Cardiac muscle cell (in vitro differentiated cells and primary cell): ENCODE data around the gene SNRPB. TPM values are rescaled to one million over a fixed set of nuclear protein-coding genes. Genes with fewer than 3 reads are reported as not detected.

Experiments used
- DNase-seq, 2 donors: peaks; one replicate each; pipeline versions ENCODE4 v3.0.0 to v3.0.0-alpha.2; 2010 to 2017; ENCODE audit warnings: low read depth in 1 of 2, low spot score in 1 of 2
- H3K27ac ChIP-seq: fragments of 200-600 bp; sonication (generic); 2 replicates; pipeline ENCODE4 v1.5.1; 2016
- H3K27me3 ChIP-seq: fragments of 200-600 bp; sonication (generic); 2 replicates; pipeline ENCODE4 v1.6.0; 2016; ENCODE audit warnings: control low read depth
- H3K36me3 ChIP-seq: fragments of 200-600 bp; sonication (generic); 2 replicates; pipeline ENCODE4 v1.5.1; 2016; ENCODE audit warnings: control low read depth
- H3K4me1 ChIP-seq: fragments of 200-600 bp; sonication (generic); 2 replicates; pipeline ENCODE4 v1.8.1; 2017; ENCODE audit warnings: low read depth, mild to moderate bottlenecking, mixed run types
- H3K4me3 ChIP-seq: fragments of 200-600 bp; sonication (generic); 2 replicates; pipeline ENCODE4 v1.5.1; 2016; ENCODE audit warnings: mild to moderate bottlenecking
- H3K9me3 ChIP-seq: fragments of 200-600 bp; sonication (generic); 2 replicates; pipeline ENCODE4 v1.5.1; 2017; ENCODE audit warnings: low read depth, mild to moderate bottlenecking, control low read depth
- polyA plus RNA-seq: library from polyadenylated mRNA; unstranded; fragments of >200 nt; fragmentation: Nextera tagmentation; extraction: Ambion mirVana; gene quantifications from 2 replicates; pipeline ENCODE4 v1.2.1, GENCODE V29; 2016
- total RNA-seq: library from RNA; depleted of rRNA; stranded (reverse); fragments of >200 nt; gene quantifications from 2 replicates; pipeline ENCODE4 v1.2.3, GENCODE V29; 2016
- TF ChIP-seq, protein P1 (sequence below): IDR thresholded peaks from 2 replicates; pipeline ENCODE4 v1.5.1; 2012; ENCODE audit warnings: low read depth, mild to moderate bottlenecking, low read length

SNRPB gene
- total and polyA plus RNA-seq, 2 experiments from 2014 or later = 187 to 251 TPM

DNA sequence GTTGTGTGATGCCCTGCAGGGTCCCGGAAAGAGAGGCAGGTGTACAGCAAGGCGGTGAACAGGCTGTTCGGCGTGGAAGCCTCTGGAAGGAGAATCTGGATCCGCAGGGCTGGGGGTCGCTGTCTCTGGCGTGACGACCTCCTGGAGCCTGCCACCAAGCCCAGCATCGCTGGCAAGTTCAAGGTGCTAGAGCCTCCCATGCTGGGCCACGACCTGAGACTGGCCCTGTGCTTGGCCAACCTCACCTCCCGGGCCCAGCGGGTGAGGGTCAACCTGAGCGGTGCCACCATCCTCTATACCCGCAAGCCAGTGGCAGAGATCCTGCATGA lies 53.4 kb downstream of the SNRPB start:
- no peak overlapping the region for H3K27ac ChIP-seq
- DNase-seq = no peak
- TF ChIP-seq, protein P1, sequence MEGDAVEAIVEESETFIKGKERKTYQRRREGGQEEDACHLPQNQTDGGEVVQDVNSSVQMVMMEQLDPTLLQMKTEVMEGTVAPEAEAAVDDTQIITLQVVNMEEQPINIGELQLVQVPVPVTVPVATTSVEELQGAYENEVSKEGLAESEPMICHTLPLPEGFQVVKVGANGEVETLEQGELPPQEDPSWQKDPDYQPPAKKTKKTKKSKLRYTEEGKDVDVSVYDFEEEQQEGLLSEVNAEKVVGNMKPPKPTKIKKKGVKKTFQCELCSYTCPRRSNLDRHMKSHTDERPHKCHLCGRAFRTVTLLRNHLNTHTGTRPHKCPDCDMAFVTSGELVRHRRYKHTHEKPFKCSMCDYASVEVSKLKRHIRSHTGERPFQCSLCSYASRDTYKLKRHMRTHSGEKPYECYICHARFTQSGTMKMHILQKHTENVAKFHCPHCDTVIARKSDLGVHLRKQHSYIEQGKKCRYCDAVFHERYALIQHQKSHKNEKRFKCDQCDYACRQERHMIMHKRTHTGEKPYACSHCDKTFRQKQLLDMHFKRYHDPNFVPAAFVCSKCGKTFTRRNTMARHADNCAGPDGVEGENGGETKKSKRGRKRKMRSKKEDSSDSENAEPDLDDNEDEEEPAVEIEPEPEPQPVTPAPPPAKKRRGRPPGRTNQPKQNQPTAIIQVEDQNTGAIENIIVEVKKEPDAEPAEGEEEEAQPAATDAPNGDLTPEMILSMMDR = no peak
- H3K27me3 ChIP-seq = peaks cover 20% of the 10 kb centered on the region
- no peak overlapping the region for H3K4me3 ChIP-seq
- no peaks in the 10 kb centered on the region for H3K9me3 ChIP-seq
- H3K4me1 ChIP-seq = no peaks in the 10 kb centered on the region
- H3K36me3 ChIP-seq = no peaks in the 10 kb centered on the region

DNA sequence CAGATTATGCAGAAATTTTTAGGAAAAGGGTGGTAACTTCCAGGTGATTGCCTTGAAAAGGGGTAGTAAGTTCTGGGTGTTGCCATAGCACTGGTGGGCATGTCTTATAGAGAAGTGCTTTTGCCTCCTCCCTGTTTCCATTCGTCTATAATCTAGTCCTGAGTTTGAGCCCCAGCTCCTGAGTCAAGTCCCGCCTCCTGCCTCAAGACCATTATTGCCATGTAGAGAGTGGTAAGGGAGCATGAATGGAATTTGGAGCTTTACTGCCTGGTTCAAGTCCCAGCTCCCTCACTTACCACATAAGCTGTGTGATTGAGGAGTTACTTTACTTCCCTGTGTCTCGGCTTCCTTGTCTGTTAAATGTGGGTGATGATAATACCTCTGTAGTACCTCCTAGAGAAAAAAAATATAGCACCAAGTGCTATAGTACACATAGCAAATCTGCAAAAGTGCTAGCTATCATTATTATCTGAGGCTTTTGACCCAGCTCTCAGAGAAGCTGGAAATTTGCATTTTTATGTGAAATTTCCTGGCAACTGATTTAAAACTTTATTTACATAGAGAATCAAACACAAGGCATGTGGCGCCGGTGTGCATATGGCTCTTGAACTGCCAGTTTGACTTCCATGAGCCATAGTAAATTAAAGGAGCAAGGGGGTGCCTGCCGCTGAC lies 53.9 kb downstream of the SNRPB start:
- no peaks in the 10 kb centered on the region for H3K9me3 ChIP-seq
- no peaks in the 10 kb centered on the region for H3K36me3 ChIP-seq
- no peaks in the 10 kb centered on the region for H3K4me1 ChIP-seq
- DNase-seq = no peak
- no peak overlapping the region for H3K4me3 ChIP-seq
- TF ChIP-seq, protein P1 = no peak
- no peak overlapping the region for H3K27ac ChIP-seq
- peaks cover 25% of the 10 kb centered on the region for H3K27me3 ChIP-seq

Other genes with a start within 250 kb of the SNRPB start
- 0.11 TPM in 1 of 2 replicates, not detected in the other for gene TGM3, start 174.8 kb downstream of the SNRPB start, total RNA-seq
- 0.37 TPM in 1 of 2 replicates, not detected in the other for gene TGM3, start 174.8 kb downstream of the SNRPB start, polyA plus RNA-seq
- gene TGM6, start 89.9 kb downstream of the SNRPB start, total RNA-seq = not detected in 2 replicates
- gene TGM6, start 89.9 kb downstream of the SNRPB start, polyA plus RNA-seq = not detected in 2 replicates
- gene ZNF343, start 38.1 kb upstream of the SNRPB start, total RNA-seq = 8.6 and 13.0 TPM in 2 replicates
- gene ZNF343, start 38.1 kb upstream of the SNRPB start, polyA plus RNA-seq = 6.5 and 9.4 TPM in 2 replicates
- gene TMC2, start 65.8 kb upstream of the SNRPB start, total RNA-seq = not detected in 2 replicates
- not detected in 2 replicates for gene TMC2, start 65.8 kb upstream of the SNRPB start, polyA plus RNA-seq
- gene NOP56, start 181.8 kb upstream of the SNRPB start, total RNA-seq = 109 and 140 TPM in 2 replicates
- gene NOP56, start 181.8 kb upstream of the SNRPB start, polyA plus RNA-seq = 262 and 285 TPM in 2 replicates
- 216 and 266 TPM in 2 replicates for gene IDH3B, start 193.4 kb upstream of the SNRPB start, total RNA-seq
- 211 and 244 TPM in 2 replicates for gene IDH3B, start 193.4 kb upstream of the SNRPB start, polyA plus RNA-seq
- gene EBF4, start 222.0 kb upstream of the SNRPB start, total RNA-seq = 14.8 and 24.2 TPM in 2 replicates
- gene EBF4, start 222.0 kb upstream of the SNRPB start, polyA plus RNA-seq = 18.8 and 28.4 TPM in 2 replicates